SU-DHL-6 (cell line): ENCODE data around the gene PPIA.
A peak's percentile ranks its signal among the peaks of the same experiment; 100 is the strongest.
"Not testable (repeated sequence)": the region's sequence is repeated elsewhere in the genome, so short reads cannot be mapped to it uniquely, and the experiment has no call there.

Source experiments
- H2AFZ ChIP-seq: fragments of 200-600 bp; sonication (generic); 2 replicates; pipeline ENCODE4 v1.6.1; 2014; ENCODE audit warnings: low read depth, mild to moderate bottlenecking, moderate library complexity, mixed read lengths, antibody characterized with exemption, low read length; ENCODE audit not compliant: severe bottlenecking
- H3F3A ChIP-seq: fragments of 200-600 bp; shearing (Covaris generic); 2 replicates; pipeline ENCODE4 v1.6.0; 2016; ENCODE audit warnings: antibody characterized with exemption, mild to moderate bottlenecking; ENCODE audit not compliant: insufficient read depth
- H3K27ac ChIP-seq: fragments of 200-600 bp; sonication (generic); 2 replicates; pipeline ENCODE4 v1.5.1; 2016; ENCODE audit warnings: low read depth, mild to moderate bottlenecking, low read length, moderate library complexity, mixed read lengths
- H3K27me3 ChIP-seq: fragments of 200-600 bp; sonication (generic), shearing (Covaris generic); 2 replicates; pipeline ENCODE4 v1.6.0; 2014; ENCODE audit warnings: mild to moderate bottlenecking, low read length
- H3K36me3 ChIP-seq: fragments of 200-600 bp; sonication (generic); 2 replicates; pipeline ENCODE4 v1.6.1; 2014; ENCODE audit warnings: mild to moderate bottlenecking, low read length, mixed read lengths
- H3K4me2 ChIP-seq: fragments of 300-600, 200-600 bp; shearing (Covaris generic), sonication (generic); 2 replicates; pipeline ENCODE4 v1.6.0; 2014; ENCODE audit warnings: low read length, low read depth, mild to moderate bottlenecking; ENCODE audit not compliant: poor library complexity, severe bottlenecking
- H3K4me3 ChIP-seq: fragments of 200-600 bp; sonication (generic); 2 replicates; pipeline ENCODE4 v1.5.1; 2014; ENCODE audit warnings: antibody characterized with exemption, low read length, mild to moderate bottlenecking, mixed read lengths; ENCODE audit not compliant: insufficient read depth, poor library complexity, severe bottlenecking
- H3K79me2 ChIP-seq: fragments of 200-600 bp; sonication (generic); 2 replicates; pipeline ENCODE4 v1.6.1; 2014; ENCODE audit warnings: mild to moderate bottlenecking, low read length, moderate library complexity; ENCODE audit not compliant: insufficient read depth
- H3K9ac ChIP-seq: fragments of 200-600 bp; sonication (generic); 2 replicates; pipeline ENCODE4 v1.7.0; 2014; ENCODE audit warnings: mild to moderate bottlenecking, low read length
- H3K9me2 ChIP-seq: fragments of 200-600 bp; sonication (generic); replicated peaks from 2 replicates; pipeline ENCODE4 v1.6.1; 2014; ENCODE audit warnings: low read length; ENCODE audit not compliant: insufficient read depth
- H3K9me3 ChIP-seq: fragments of 200-600 bp; sonication (generic); 2 replicates; pipeline ENCODE4 v1.6.1; 2014; ENCODE audit warnings: low read length, mixed read lengths; ENCODE audit not compliant: insufficient read depth
- H4K20me1 ChIP-seq: fragments of 200-600 bp; sonication (generic); 2 replicates; pipeline ENCODE4 v1.6.1; 2014; ENCODE audit warnings: low read depth, mild to moderate bottlenecking, antibody characterized with exemption, low read length, moderate library complexity, mixed read lengths
- CTCF ChIP-seq: fragments of 200-600 bp; sonication (generic); IDR thresholded peaks from one replicate; pipeline ENCODE4 v1.5.1; 2017; ENCODE audit warnings: antibody characterized with exemption, mild to moderate bottlenecking, low read length, moderate library complexity; ENCODE audit not compliant: insufficient read depth, poor library complexity, severe bottlenecking
- EZH2phosphoT487 ChIP-seq: fragments of 200-600 bp; sonication (generic), shearing (Covaris generic); conservative IDR thresholded peaks from 2 replicates; pipeline ENCODE4 v1.6.1; 2018; ENCODE audit warnings: mild to moderate bottlenecking, antibody characterized with exemption, low read length, moderate library complexity, mixed read lengths

Gene PPIA

GRCh38 chr7:44845451-44845850 is 49.0 kb downstream of the PPIA start:
- H3K27ac ChIP-seq = peak overlapping the region; percentile 0; the same call in 1 of the 2 replicates
- no peaks in the 10 kb centered on the region for H3K9me2 ChIP-seq
- peaks cover 38% of the 10 kb centered on the region for H3F3A ChIP-seq
- H3K9me3 ChIP-seq = no peaks in the 10 kb centered on the region
- no peaks in the 10 kb centered on the region for H3K27me3 ChIP-seq
- no peak for TF ChIP-seq CTCF
- TF ChIP-seq EZH2phosphoT487 = no peak
- peaks cover 44% of the 10 kb centered on the region for H4K20me1 ChIP-seq
- H3K4me3 ChIP-seq = peak overlapping the region; percentile 98
- H3K36me3 ChIP-seq = peaks cover 13% of the 10 kb centered on the region; the same call in 1 of the 2 replicates
- peaks cover 75% of the 10 kb centered on the region for H3K79me2 ChIP-seq
- peak overlapping the region; percentile 93 for H3K4me2 ChIP-seq
- H2AFZ ChIP-seq = no peak overlapping the region
- H3K9ac ChIP-seq = peak overlapping the region; percentile 87

GRCh38 chr7:44846390-44846789 is 49.9 kb downstream of the PPIA start:
- peak overlapping the region; percentile 87 for H3K9ac ChIP-seq

GRCh38 chr7:44846816-44847508 is 50.5 kb downstream of the PPIA start:
- no peaks in the 10 kb centered on the region for H3K27me3 ChIP-seq
- peak overlapping the region; percentile 93 for H3K4me2 ChIP-seq
- TF ChIP-seq EZH2phosphoT487 = no peak
- H3K27ac ChIP-seq = peak overlapping the region; percentile 93
- H3K79me2 ChIP-seq = peaks cover 60% of the 10 kb centered on the region
- H3K4me3 ChIP-seq = peak overlapping the region; percentile 98
- peaks cover 8% of the 10 kb centered on the region; the same call in 1 of the 2 replicates for H3K36me3 ChIP-seq
- H3K9ac ChIP-seq = peak overlapping the region; percentile 87
- H3K9me2 ChIP-seq = no peaks in the 10 kb centered on the region
- H3F3A ChIP-seq = peaks cover 45% of the 10 kb centered on the region
- no peaks in the 10 kb centered on the region for H3K9me3 ChIP-seq
- H2AFZ ChIP-seq = peak overlapping the region; percentile 28
- peaks cover 35% of the 10 kb centered on the region for H4K20me1 ChIP-seq

More at GRCh38 chr7:44846390-44846789, 49.9 kb downstream of the PPIA start:
- H3K27ac ChIP-seq = peak overlapping the region; percentile 93
- H3K27me3 ChIP-seq, H3K9me2 ChIP-seq, H3K36me3 ChIP-seq, H2AFZ ChIP-seq, H3K9me3 ChIP-seq: not testable (repeated sequence)
- peak overlapping the region; percentile 93 for H3K4me2 ChIP-seq
- peak overlapping the region; percentile 98 for H3K4me3 ChIP-seq
- H4K20me1 ChIP-seq = peaks cover 37% of the 10 kb centered on the region
- peaks cover 43% of the 10 kb centered on the region for H3F3A ChIP-seq
- H3K79me2 ChIP-seq = peaks cover 66% of the 10 kb centered on the region

- Histone ChIP-seq H3K9ac (peak overlapping the region; percentile 87), H3K4me2 (peak overlapping the region; percentile 93), H3K9me2 (no peaks in the 10 kb centered on the region), H3K4me3 (peak overlapping the region; percentile 98), H3K79me2 (peaks cover 54% of the 10 kb centered on the region), H4K20me1 (peaks cover 30% of the 10 kb centered on the region), H3K9me3 (no peaks in the 10 kb centered on the region), H2AFZ (peak overlapping the region; percentile 28), H3K27me3 (no peaks in the 10 kb centered on the region), H3K27ac (peak overlapping the region; percentile 93), H3F3A (peaks cover 45% of the 10 kb centered on the region), H3K36me3 (peaks cover 2% of the 10 kb centered on the region; the same call in 1 of the 2 replicates)
- TF ChIP-seq CTCF = peak; percentile 93
- TF ChIP-seq EZH2phosphoT487 = no peak
These were observed 51.0 kb downstream of the PPIA start for GRCh38 chr7:44847509-44847919.
